ENCODE measurements around the gene HSBP1. TPM values are rescaled to one million over a fixed set of nuclear protein-coding genes. Genes with fewer than 3 reads are reported as not detected.

HSBP1 gene
- total RNA-seq, 2 donors from 2014 or later: 229 to 239 TPM

- Mint-ChIP-seq H3K4me1 (peaks cover 10% of the 10 kb centered on the region), H3K4me3 (no peak overlapping the region), H3K9me3 (peaks cover 9% of the 10 kb centered on the region), H3K27me3 (ENCODE audit: insufficient read depth) (peaks cover 47% of the 10 kb centered on the region), H3K36me3 (ENCODE audit: low read depth) (no peaks in the 10 kb centered on the region), H3K27ac (no peak overlapping the region)
- no peak for TF ChIP-seq CTCF (conservative IDR thresholded peaks at IDR 0.05)
- Histone ChIP-seq H3K27ac (ENCODE audit: low read depth, low read length) (no peak overlapping the region), H3K4me1 (ENCODE audit: control insufficient read depth, insufficient read depth, low read length) (no peaks in the 10 kb centered on the region), H3K4me3 (ENCODE audit: low read length) (no peak overlapping the region), H3K9me3 (ENCODE audit: control insufficient read depth, low read length) (peaks cover 9% of the 10 kb centered on the region), H3K27me3 (ENCODE audit: control insufficient read depth, insufficient read depth, low read length, poor library complexity, severe bottlenecking) (peaks cover 6% of the 10 kb centered on the region), H3K36me3 (ENCODE audit: control insufficient read depth, insufficient read depth, low read length) (no peaks in the 10 kb centered on the region), H3K9ac (ENCODE audit: extremely low read depth, low read length, poor library complexity, severe bottlenecking) (no peak overlapping the region)
- WGBS, 2 experiments (ENCODE audit: insufficient coverage in 1 of 2, insufficient read length in 1 of 2): 96 to 98% methylated on average over 10 of the region's 10 CpGs
- DNase-seq: no peak
Observed at GRCh38 chr16:83791916-83792315, 15.9 kb upstream of the HSBP1 start.

GRCh38 chr16:83792391-83792790 lies 15.4 kb upstream of the HSBP1 start:
- H3K36me3 ChIP-seq (ENCODE audit: control insufficient read depth, insufficient read depth, low read length): no peaks in the 10 kb centered on the region
- no CpG with 5 or more reads among the region's 2 CpGs for WGBS, 2 experiments (ENCODE audit: insufficient coverage in 1 of 2, insufficient read length in 1 of 2)
- DNase-seq: no peak
- peaks cover 6% of the 10 kb centered on the region for H3K27me3 ChIP-seq (ENCODE audit: control insufficient read depth, insufficient read depth, low read length, poor library complexity, severe bottlenecking)
- no peak for TF ChIP-seq CTCF (conservative IDR thresholded peaks at IDR 0.05)
- Mint-ChIP-seq H3K36me3 (ENCODE audit: low read depth) (no peaks in the 10 kb centered on the region), H3K4me3 (no peak overlapping the region), H3K27me3 (ENCODE audit: insufficient read depth) (peaks cover 44% of the 10 kb centered on the region), H3K9me3 (peaks cover 9% of the 10 kb centered on the region), H3K4me1 (peaks cover 8% of the 10 kb centered on the region), H3K27ac (no peak overlapping the region)
- H3K27ac ChIP-seq (ENCODE audit: low read depth, low read length): no peak overlapping the region
- H3K9ac ChIP-seq (ENCODE audit: extremely low read depth, low read length, poor library complexity, severe bottlenecking): no peak overlapping the region
- H3K4me3 ChIP-seq (ENCODE audit: low read length): no peak overlapping the region
- H3K9me3 ChIP-seq (ENCODE audit: control insufficient read depth, low read length): peaks cover 9% of the 10 kb centered on the region
- no peaks in the 10 kb centered on the region for H3K4me1 ChIP-seq (ENCODE audit: control insufficient read depth, insufficient read depth, low read length)

GRCh38 chr16:83793179-83793578 lies 14.6 kb upstream of the HSBP1 start:
- peaks cover 6% of the 10 kb centered on the region for H3K27me3 ChIP-seq (ENCODE audit: control insufficient read depth, insufficient read depth, low read length, poor library complexity, severe bottlenecking)
- H3K4me1 ChIP-seq (ENCODE audit: control insufficient read depth, insufficient read depth, low read length): no peaks in the 10 kb centered on the region
- WGBS, 2 experiments (ENCODE audit: insufficient coverage in 1 of 2, insufficient read length in 1 of 2): 85 to 92% methylated on average over 8 to 9 of the region's 9 CpGs
- no peak overlapping the region for H3K27ac Mint-ChIP-seq
- H3K27ac ChIP-seq (ENCODE audit: low read depth, low read length): no peak overlapping the region
- H3K9ac ChIP-seq (ENCODE audit: extremely low read depth, low read length, poor library complexity, severe bottlenecking): no peak overlapping the region
- peaks cover 9% of the 10 kb centered on the region for H3K9me3 Mint-ChIP-seq
- H3K27me3 Mint-ChIP-seq (ENCODE audit: insufficient read depth): peaks cover 39% of the 10 kb centered on the region
- peaks cover 7% of the 10 kb centered on the region for H3K4me1 Mint-ChIP-seq
- TF ChIP-seq CTCF (conservative IDR thresholded peaks at IDR 0.05): peak; percentile 43
- H3K36me3 Mint-ChIP-seq (ENCODE audit: low read depth): no peaks in the 10 kb centered on the region
- peak; percentile 63 for DNase-seq
- no peak overlapping the region for H3K4me3 ChIP-seq (ENCODE audit: low read length)
- H3K4me3 Mint-ChIP-seq: no peak overlapping the region
- no peaks in the 10 kb centered on the region for H3K36me3 ChIP-seq (ENCODE audit: control insufficient read depth, insufficient read depth, low read length)
- H3K9me3 ChIP-seq (ENCODE audit: control insufficient read depth, low read length): peaks cover 9% of the 10 kb centered on the region

All from endodermal cell (in vitro differentiated cells).